C1 segment of cervical spinal cord (tissue), 14 donors: ENCODE results near the gene PDE6B.
"Not testable (repeated sequence)": the region's sequence is repeated elsewhere in the genome, so short reads cannot be mapped to it uniquely, and the experiment has no call there.

Source experiments
- DNase-seq, 14 donors: peaks; one replicate each; lab custom pipeline; 2025; lab: John Stamatoyannopoulos, UW

Gene PDE6B

DNA sequence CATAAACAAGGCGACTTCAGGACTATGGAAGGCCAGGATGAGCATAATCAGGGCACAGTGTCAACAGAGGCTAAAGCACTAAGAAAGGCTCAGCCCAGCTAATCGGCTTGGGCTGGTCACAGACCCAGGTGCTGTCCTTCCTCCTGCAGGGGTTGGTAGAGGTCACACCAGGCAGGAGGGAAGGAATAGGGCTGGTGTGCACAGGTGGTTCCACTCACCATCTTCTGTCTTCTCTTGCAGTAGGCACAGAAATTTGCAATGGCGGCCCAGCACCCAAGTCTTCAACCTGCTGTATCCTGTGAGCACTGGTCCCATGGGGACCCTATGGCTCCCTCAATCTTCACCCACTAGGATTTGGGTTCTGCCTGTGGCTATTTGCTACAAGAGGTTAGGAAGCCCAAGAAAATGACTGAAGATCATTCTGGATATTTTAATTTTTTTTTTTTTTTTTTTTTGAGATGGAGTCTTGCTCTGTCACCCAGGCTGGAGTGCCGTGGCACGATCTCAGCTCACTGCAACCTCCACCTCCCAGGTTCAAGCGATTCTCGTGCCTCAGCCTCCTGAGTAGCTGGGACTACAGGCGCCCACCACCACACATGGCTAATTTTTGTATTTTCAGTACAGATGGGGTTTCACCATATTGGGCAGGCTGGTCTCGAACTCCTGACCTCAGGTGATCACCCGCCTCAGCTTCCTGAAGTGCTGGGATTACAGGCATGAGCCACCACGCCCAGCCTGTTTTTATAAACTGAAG is 44.6 kb downstream of the PDE6B start:
- DNase-seq, result not testable (repeated sequence)

DNA sequence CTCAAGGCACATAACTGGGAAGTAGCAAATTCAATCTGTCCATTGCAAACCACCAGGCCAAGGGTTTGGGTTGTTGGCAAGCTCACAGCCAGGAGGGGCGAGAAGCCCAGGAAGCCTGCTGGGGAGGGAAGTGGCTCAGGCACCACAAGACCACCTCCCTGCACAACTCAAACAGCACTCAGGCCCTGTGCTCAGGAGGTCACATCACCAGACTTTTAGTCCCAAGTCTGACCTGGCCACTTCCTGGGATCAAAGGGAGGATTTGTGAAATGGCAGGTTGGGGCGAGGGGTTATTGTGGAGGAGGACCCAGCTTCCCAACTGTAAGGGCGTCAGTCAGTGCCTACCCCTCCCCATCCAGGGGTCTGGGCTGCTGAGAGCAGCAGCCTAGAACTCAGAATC is 46.4 kb downstream of the PDE6B start:
- DNase-seq, result no peak

DNA sequence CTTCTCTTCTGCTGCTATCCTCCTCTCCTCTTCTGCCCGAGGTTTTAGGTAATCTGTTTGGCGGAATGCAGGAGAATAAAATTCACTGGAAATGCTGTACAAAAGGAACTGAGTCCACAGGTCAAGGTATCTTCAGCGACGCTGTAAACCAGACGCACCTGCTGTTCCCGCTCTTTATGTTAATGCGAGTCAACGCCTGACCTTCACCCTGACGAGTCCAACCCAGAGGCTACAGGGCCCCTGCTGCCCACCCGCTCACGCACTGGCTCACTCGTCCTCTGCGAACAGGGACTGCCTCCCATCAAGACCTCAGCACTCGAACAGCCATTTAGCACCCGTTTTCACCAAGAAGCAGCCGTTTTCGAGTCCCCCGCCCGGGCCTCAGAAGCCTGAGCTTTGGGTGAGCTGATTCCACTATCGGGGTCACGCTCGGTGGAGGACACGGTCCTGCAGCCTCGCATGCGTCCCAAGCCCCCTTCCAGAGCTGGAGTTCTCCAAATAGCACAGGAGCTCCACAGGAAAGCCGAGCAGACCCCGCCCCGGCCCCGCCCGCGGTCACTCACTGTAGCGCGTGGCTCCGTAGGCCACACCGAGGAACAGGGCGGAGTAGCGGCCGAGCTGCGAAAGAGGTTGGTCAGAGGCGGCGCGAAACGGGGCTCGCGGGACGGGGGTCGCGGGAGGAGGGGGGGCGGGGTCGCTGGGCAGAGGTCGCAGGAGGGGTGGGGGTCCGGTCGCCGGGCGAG is 48.1 kb downstream of the PDE6B start:
- DNase-seq, result peak in 1 of 14 donors; percentile 46

DNA sequence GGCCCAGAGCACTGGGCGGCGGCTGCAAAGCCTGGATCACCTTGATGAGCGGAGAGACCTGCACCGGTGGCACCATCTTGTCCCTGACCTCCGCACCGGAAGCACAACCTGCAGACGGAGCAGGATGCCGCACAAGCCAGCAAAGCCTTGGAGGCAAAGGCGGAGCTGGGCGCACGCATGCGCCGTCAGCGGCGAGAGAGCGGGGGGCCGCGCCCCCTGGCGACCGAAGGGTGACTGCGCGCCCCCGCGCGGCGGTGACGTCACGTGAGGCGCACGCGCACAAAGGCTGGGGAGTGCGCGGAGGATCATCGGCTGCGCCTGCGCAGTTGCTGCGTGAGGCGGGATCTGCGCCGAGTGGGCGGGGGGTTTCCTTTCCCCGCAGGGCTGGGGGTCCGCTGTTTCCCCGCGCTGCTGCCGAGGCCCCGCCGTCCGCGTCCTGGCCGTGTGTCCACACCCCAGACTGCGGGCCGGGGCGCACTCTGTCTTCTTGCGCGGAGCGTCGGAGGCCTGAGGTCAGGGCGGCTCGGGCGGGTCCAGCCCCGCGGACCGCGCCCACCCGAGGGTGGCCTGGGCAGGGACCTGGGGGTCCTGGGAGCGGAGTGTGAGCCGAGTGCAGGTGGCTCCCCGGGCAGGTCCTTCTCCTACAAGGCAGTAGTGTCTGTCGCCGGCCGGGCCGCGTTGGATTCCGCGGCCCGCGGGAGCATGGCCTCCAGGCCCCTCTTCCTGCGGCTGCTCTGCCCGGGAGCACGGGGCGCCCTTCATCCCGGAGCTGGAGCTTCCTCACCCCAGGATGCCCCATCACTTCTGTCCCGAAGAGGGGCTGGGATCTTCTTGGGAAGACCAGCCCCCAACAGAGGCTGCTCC is 49.0 kb downstream of the PDE6B start, which contains the start of the genes ATP5ME and MYL5:
TSS of gene ATP5ME (minus strand) at position 105 of the 864 bp plus-strand sequence. CDS start at position 76, 29 bp downstream.
TSS of gene MYL5 (plus strand) at position 371 of the 864 bp plus-strand sequence. CDS start 3,485 bp downstream, outside the sequence.
- DNase-seq, result peak; percentile 66 to 98 (median 92)

GRCh38 chr4:675036-675882 is 49.9 kb downstream of the PDE6B start:
- peak in 2 of 14 donors; percentile 56 to 61 for DNase-seq

DNA sequence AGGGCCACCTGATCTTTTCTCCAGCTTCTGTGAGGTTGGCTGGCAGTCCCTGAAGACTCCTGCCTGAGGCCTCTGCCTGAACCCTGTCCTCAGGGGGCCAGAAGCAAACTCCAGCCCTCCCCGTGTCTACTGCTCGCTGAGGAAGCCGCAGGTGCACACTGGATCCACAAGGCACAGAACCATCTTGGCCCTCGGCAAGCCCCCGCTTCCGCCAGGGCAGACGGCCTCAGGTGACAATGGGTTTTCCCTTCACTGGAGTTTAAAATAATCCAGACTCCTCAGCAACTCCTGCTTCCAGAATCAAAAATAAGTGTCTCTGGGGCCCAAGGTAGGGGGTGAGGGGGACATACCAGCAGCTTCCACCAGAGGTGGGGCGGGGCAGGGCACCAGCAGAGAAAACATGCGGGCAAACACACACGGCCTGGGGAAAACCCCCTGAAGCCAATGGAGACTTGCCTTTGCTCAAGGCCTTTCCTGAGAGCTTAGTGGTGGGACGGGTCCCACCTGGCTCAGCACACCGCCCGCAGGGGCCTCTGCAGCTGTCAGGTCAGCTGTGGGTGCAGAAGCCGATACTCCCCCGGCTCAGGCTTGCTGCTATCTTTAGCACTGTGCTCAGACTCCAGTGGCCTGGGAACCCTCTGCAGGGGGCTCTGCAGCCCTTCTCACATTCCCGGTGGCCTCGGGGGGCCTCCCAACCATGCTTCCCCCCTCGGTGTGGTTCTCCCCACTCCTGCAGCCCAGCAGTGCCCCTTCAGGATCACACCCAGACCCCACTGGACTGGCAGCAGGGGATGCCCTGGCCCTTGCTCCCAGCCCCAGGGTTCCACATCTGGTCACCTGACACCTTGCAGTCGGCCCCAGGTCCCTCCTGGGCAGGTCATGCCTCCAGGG is 50.9 kb downstream of the PDE6B start:
- DNase-seq, result no peak

DNA sequence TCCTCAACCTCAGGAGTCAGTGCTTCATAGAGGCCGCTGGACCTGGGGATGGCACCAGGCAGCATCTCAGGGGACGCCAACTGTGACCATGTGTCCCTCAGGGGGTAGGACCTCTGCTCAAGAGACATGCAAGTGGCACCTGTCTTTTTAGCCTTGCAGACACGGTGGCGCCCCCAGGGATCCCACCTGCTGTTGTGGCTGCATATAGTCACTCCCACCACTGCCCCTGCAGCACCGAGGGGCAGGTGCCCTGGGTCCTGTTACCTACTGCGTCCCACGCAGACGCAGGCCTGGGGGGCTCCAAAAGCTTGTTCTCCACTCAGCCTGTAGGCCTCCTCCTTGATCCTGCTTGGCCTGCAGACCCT is 51.5 kb downstream of the PDE6B start:
- DNase-seq, result no peak

- DNase-seq, result no peak
Measured at GRCh38 chr4:677431-678293, 52.3 kb downstream of the PDE6B start.

DNA sequence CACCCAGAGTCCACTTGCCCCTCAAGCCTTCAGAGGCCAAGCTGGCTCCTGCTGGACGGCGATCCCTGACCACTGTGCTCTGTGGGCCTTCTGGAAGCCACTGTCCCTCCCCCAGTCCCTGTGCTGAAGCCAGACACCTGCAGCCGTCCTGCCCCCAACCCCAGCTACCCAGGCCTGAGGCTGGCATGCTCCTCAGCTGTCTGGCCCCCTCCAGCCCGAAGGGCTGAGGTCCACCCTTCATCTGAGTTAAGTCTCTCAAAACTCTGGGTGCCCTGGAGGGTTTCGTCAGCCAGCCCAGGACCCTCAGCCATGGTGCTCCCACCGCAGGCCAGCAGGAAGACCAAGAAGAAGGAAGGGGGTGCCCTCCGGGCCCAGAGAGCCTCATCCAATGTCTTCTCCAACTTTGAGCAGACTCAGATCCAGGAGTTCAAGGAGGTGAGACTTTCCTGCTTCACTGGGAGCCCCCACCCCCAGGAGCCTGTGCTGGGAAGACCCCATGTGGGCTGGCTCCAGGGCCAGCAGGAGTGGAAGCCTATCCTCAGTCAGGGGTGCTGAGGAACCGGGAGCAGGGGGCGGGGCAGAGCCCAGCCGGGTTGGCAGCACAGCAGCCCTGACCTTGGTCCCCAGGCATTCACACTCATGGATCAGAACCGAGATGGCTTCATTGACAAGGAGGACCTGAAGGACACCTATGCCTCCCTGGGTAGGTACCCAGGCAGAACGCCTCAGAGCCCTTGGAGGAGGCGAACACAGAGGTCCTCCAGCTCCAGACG is 53.1 kb downstream of the PDE6B start:
- no peak for DNase-seq

DNA sequence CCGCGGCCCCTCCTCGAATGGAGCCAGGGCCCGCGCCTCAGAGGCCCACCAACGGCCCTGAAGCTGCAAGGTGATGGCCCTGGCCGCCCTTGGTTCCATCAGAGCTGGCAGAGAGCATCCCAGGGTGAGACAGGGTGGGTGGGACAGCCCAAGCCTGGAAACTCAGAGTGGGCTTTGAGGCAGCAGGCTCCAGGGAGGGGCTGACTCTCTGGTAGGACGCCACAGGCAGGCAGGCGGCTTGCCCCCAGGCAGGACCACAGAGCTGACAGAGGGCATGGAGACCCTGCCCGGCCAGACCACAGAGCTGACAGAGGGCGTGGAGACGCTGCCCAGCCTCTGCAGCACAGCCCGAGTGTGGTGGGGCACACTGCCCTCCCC is 53.7 kb downstream of the PDE6B start:
- no peak for DNase-seq

GRCh38 chr4:679629-680028 is 54.3 kb downstream of the PDE6B start:
- no peak for DNase-seq

DNA sequence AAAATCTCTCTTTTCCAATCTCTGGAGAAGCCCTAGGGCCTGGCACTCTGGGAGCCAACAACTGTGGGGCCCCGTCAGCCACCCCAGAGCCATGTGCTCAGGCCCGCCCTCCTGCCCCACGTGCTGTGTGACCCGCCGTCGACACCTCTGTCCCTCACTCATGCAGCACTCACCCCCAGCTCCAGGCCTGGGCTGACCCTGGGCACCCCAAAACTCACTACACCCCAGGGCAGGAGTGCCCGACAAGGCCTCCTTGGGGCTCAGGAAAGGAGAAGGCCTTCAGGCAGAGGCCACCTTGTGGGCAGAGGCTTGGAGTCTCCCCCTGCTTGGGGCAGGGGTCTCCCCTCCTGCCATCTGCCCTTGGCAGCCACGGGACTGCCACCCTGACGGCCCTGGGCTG is 54.7 kb downstream of the PDE6B start:
- no peak for DNase-seq

GRCh38 chr4:680551-680927 is 55.2 kb downstream of the PDE6B start:
- DNase-seq, result no peak

- DNase-seq, result peak in 4 of 14 donors; percentile 19 to 40 (median 32)
Measured at GRCh38 chr4:680928-681645, 55.7 kb downstream of the PDE6B start.

GRCh38 chr4:681736-682451 is 56.5 kb downstream of the PDE6B start:
- no peak for DNase-seq

GRCh38 chr4:682490-683172 is 57.3 kb downstream of the PDE6B start:
- DNase-seq, result no peak
